NB4 (cell line): Measurements from ENCODE around the gene KCNMB3.

ENCODE experiments used
- TF ChIP-seq, protein P1 (sequence below): IDR thresholded peaks from one replicate; pipeline ENCODE4 v1.5.1; 2012; ENCODE audit warnings: low read depth, low read length
- TF ChIP-seq, protein P2 (sequence below): IDR thresholded peaks from 2 replicates; pipeline ENCODE4 v1.6.1; 2011; ENCODE audit warnings: low read depth, low read length

DNA sequence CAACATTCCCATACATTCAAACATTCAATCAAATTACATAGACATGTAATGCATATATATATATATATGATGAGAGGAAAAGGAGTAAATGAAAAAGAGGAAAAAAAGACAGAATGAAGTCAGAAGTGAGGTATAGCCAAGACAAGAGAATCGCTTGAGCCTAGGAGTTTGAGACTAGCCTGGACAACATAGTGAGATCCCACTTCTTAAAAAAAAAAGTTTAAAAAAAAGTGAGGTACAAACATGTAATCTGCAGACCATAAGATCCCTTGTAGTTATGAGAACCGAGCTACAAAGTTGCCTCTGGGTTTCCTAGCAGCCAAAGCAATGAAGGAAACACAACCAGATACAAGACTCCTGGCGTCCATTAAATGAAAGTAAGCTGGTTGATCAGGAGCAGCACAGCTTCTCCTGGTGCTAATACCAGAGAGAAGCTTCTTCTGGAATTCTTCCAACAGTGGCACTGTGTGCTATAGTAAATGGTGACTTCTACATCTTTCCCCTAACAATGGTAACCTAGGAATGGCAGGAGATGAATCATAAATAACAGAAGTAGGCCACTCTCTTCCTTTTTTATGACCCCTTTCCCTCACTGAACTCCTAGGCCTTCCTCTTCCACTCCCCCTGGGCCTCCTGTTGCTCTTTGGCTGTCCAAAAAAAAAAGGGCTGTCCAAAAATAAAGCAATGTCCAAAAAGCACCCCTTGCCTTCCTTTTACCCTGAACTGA, 3.5 kb downstream of the KCNMB3 start:
- TF ChIP-seq, protein P1, sequence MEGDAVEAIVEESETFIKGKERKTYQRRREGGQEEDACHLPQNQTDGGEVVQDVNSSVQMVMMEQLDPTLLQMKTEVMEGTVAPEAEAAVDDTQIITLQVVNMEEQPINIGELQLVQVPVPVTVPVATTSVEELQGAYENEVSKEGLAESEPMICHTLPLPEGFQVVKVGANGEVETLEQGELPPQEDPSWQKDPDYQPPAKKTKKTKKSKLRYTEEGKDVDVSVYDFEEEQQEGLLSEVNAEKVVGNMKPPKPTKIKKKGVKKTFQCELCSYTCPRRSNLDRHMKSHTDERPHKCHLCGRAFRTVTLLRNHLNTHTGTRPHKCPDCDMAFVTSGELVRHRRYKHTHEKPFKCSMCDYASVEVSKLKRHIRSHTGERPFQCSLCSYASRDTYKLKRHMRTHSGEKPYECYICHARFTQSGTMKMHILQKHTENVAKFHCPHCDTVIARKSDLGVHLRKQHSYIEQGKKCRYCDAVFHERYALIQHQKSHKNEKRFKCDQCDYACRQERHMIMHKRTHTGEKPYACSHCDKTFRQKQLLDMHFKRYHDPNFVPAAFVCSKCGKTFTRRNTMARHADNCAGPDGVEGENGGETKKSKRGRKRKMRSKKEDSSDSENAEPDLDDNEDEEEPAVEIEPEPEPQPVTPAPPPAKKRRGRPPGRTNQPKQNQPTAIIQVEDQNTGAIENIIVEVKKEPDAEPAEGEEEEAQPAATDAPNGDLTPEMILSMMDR, result no peak
- TF ChIP-seq, protein P2, sequence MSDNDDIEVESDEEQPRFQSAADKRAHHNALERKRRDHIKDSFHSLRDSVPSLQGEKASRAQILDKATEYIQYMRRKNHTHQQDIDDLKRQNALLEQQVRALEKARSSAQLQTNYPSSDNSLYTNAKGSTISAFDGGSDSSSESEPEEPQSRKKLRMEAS, result no peak
